Measurements from ENCODE around the gene COPG1.
A peak's percentile ranks its signal among the peaks of the same experiment; 100 is the strongest.

DNA sequence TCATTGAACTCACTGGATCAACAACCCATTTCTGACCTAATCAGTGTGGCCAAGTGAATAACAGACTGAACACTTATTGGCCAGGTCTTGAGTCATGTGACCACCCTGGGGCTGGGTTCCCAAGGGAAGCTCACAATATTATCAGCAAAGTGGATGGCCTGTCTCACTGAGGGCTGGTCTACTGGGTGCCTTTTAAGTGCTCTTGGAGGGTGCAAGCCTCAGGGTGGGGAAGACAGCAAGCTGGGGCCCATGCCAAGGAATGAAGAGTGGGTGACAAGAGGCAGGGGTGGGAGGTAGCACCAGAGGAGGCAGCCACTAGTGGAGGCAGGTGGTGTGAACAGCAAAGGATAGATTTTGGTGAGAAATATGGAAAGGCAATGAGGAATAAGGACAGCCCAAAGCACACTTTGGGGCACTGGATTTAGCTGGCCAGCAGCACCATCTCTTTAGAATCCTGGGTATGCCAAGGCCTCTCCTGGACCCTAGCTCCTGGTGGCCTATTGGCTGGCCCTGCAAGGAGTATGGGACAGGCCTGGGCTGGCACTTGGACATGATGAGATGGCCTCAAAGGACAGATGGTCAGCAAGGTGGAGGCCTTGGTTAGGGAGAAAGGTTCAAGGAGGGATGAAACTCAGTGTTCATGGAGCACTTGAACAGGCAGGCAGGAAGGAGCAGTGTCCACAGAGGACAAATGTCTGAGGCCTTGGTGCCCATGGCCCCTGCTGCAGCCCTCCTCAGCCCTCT is 63.4 kb downstream of the COPG1 start:
- TF ChIP-seq POLR2A (conservative IDR thresholded peaks at IDR 0.05) = no peak
- TF ChIP-seq MCM2 (IDR thresholded peaks at IDR 0.05; ENCODE audit: low read depth) = no peak
- TF ChIP-seq CEBPB (tag; IDR thresholded peaks at IDR 0.05) = no peak
- no peak for TF ChIP-seq BCL6 (CRISPR knock-in tag; IDR thresholded peaks at IDR 0.05)
- TF ChIP-seq CBFA2T2 (conservative IDR thresholded peaks at IDR 0.05) = 0 out of 2 replicates have a peak, but pooled peaks have one; percentile 15
- TF ChIP-seq, protein P1, sequence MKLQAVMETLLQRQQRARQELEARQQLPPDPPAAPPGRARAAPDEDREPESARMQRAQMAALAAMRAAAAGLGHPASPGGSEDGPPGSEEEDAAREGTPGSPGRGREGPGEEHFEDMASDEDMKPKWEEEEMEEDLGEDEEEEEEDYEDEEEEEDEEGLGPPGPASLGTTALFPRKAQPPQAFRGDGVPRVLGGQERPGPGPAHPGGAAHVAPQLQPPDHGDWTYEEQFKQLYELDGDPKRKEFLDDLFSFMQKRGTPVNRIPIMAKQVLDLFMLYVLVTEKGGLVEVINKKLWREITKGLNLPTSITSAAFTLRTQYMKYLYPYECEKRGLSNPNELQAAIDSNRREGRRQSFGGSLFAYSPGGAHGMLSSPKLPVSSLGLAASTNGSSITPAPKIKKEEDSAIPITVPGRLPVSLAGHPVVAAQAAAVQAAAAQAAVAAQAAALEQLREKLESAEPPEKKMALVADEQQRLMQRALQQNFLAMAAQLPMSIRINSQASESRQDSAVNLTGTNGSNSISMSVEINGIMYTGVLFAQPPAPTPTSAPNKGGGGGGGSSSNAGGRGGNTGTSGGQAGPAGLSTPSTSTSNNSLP (IDR thresholded peaks at IDR 0.05; ENCODE audit: borderline replicate concordance, low read depth, low read length) = no peak
- TF ChIP-seq EP300 (IDR thresholded peaks at IDR 0.05; ENCODE audit: low read length) = no peak
- TF ChIP-seq FOXJ3 (CRISPR knock-in tag; IDR thresholded peaks at IDR 0.05) = no peak
- TF ChIP-seq, protein P2, sequence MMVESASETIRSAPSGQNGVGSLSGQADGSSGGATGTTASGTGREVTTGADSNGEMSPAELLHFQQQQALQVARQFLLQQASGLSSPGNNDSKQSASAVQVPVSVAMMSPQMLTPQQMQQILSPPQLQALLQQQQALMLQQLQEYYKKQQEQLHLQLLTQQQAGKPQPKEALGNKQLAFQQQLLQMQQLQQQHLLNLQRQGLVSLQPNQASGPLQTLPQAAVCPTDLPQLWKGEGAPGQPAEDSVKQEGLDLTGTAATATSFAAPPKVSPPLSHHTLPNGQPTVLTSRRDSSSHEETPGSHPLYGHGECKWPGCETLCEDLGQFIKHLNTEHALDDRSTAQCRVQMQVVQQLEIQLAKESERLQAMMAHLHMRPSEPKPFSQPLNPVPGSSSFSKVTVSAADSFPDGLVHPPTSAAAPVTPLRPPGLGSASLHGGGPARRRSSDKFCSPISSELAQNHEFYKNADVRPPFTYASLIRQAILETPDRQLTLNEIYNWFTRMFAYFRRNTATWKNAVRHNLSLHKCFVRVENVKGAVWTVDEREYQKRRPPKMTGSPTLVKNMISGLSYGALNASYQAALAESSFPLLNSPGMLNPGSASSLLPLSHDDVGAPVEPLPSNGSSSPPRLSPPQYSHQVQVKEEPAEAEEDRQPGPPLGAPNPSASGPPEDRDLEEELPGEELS (CRISPR knock-in tag; IDR thresholded peaks at IDR 0.05; ENCODE audit: borderline replicate concordance) = no peak
- no peak for TF ChIP-seq ZNF121 (CRISPR knock-in tag; conservative IDR thresholded peaks at IDR 0.05)
- TF ChIP-seq SP1 (CRISPR knock-in tag; IDR thresholded peaks at IDR 0.05) = no peak
- TF ChIP-seq FOXM1 (IDR thresholded peaks at IDR 0.05; ENCODE audit: low read depth) = no peak
- TF ChIP-seq FOXM1 (CRISPR knock-in tag; IDR thresholded peaks at IDR 0.05; ENCODE audit: low read depth) = no peak
- TF ChIP-seq NONO (IDR thresholded peaks at IDR 0.05; ENCODE audit: low read depth in 2 of 2, low read length in 1 of 2) = no peak
- TF ChIP-seq CHD1 (IDR thresholded peaks at IDR 0.05; ENCODE audit: low read length) = no peak

All from K562 (cell line).